GM12873 (cell line): Measurements from ENCODE around the gene IGFBP5.

Experiments
- CTCF ChIP-seq: IDR thresholded peaks from 2 replicates; pipeline ENCODE4 v1.5.1; 2012; ENCODE audit warnings: low read depth, mild to moderate bottlenecking, moderate library complexity, low read length, control low read depth; ENCODE audit not compliant: insufficient read depth; ENCODE audit errors: missing control alignments

The IGFBP5 gene

GRCh38 chr2:216634370-216635148, 60.8 kb downstream of the IGFBP5 start:
- TF ChIP-seq CTCF: no peak

- no peak for TF ChIP-seq CTCF
Observed at GRCh38 chr2:216633616-216634369, 61.6 kb downstream of the IGFBP5 start.

GRCh38 chr2:216632952-216633615, 62.3 kb downstream of the IGFBP5 start, which contains the start of gene IGFBP2:
Gene IGFBP2, plus strand, starts transcription at chr2:216633420. Its CDS starts 104 bp downstream, at chr2:216633524.
- TF ChIP-seq CTCF: no peak

- TF ChIP-seq CTCF: no peak
Observed at GRCh38 chr2:216632346-216632951, 62.9 kb downstream of the IGFBP5 start.

- TF ChIP-seq CTCF: no peak
Observed at GRCh38 chr2:216629784-216630183, 65.6 kb downstream of the IGFBP5 start.

- no peak for TF ChIP-seq CTCF
Observed at GRCh38 chr2:216626875-216627245, 68.5 kb downstream of the IGFBP5 start.
